ENCODE measurements around the gene ADGRA1.

Gene ADGRA1

GRCh38 chr10:133076274-133077038 lies 11.3 kb upstream of the ADGRA1 start:
- DNase-seq (ENCODE audit: low spot score) = no peak

DNA sequence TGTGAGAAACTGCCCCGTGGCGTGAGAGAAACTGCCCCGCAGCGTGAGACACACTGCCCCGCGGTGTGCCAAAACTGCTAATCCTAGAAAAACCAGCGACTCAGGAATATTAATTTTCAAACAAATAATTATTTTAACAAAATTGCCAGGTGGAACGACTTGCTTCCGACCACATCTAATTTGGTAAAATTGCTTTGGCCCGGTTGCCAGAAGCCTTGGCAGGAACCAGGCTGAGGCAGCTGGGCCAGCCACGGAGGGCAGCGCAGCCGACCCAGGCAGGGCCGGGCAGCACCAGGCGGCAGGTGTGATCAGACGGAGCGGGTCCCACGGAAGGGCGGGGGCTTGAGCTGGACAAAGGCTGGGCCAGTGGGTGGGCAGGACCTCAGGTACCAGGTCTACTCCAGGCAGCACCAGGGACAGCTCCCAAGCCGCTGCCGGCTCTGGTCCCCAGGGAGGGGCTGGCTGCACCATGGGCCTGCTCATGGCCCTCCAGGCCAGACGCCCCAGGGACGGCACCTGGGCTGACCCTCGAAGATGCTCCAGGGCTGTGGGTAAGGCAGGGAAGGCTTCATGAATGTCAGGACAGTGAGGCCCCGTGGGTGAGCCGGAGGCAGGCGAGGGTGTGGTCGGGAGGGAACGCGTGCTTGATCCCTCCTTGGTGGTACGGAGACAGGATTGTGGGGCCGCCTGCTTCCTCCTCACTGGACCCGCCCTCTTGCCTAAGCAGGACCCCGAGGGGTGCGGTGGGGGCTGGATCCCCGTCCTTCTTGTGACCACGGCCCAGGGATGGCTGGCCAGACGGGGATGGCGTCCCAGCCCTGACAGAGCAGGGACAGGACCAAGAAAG lies 7.7 kb upstream of the ADGRA1 start:
- no peak for DNase-seq (ENCODE audit: low spot score)

DNA sequence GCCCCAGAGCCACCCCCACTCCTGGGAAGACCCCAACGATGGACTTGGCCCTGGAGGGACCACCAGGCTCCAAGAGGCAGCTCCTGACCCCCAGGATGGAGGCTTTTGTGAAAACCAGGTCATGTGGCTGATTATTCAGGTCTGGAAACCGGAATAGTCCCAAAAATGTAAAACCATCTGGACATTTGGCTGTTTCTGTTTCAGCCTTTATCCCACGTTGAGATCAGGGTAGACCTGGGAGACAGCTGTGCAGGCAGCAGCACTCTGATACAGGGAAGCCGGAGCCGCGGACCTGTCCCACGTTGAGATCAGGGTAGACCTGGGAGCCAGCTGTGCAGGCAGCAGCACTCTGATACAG lies 7.1 kb upstream of the ADGRA1 start:
- DNase-seq (ENCODE audit: low spot score) = no peak

DNA sequence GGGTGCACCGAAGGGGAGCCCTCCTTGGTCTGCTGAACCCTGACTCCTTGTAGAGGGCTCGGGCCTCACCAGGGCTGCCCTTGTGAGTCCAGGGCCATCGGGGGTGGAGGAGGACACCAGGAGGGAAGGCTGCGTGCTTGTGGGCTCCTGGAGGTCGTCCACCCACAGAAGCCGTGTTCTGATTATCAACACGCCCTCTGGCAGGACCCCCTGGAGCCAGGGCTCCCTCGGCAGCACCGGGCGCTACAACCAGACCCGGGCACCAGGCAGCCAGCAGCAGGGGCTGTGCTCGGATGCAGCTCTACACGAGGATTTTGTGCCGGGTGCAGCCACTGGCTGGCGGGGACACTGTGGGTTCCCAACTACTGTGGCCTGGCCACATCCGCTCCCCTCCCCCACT lies 6.1 kb upstream of the ADGRA1 start:
- no peak for DNase-seq (ENCODE audit: low spot score)

DNA sequence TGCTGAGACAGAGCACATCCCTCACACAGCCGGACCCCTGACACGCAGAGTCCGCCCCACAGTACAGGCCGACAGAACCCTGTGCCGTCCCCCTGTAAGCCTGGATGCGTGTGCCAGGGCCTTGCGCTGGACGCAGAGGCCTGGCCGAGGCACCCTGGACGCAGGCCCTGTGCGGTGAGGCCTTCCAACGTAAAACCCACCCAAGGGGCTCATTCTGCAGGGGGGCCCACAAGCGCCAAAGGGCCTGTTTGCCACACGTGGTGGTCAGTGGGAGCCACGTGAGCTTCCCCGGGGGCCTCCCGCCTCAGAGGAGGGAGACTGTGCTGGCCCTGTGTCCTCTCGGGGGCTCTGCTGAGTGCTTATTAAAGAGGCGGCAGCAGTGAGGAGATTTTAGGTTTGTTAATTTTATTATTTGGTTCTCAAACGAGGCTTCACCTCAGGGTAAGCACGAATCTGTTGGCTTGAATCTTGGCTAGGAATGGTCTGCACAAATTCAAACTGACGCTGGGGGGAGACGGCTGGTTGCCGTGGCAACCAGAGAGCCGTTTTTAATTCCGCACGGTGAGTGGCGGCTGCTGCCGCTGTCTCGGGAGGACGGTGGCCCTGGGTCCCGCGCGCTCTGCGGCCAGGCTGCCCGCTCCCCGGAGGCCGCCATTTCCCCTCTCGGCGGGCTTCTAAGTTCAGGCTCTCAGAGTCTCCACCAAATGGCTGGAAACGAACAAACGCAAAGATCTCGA lies 4.9 kb upstream of the ADGRA1 start:
- no peak for DNase-seq (ENCODE audit: low spot score)

DNA sequence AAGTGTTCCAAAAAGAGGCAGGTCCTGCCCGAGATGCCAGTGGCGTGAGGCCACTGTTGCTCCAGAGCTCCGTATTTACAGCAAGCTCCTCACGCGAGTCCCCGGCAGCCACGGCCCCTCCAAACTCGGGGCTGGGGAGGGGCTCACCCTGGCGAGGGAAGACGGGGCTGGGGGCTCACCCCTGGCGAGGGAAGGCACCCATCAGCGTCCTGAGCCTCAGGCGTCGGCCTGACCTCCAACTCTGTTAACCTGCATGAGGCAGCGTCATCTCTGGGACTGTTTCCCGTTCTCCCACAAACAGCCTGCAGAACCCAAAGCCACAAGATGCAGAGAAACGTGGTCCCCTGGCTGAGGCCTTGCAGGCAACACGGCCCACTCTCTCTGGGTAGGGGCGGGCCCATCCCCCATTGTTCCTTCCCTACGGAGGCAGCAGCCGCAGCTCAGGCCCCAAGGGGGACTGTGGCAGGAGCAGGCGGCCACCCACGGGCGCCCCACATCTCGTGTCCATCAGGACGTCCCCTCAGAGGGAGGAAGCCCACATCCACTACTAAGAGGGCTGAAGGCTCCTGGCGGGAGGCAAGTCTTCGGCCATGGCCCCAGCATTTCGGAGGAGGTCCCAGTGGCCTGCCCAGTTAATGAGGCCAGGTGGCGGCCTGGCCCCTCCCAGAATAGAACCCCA lies 4.2 kb upstream of the ADGRA1 start:
- no peak for DNase-seq (ENCODE audit: low spot score)

GRCh38 chr10:133084491-133084890 lies 3.2 kb upstream of the ADGRA1 start:
- DNase-seq (ENCODE audit: low spot score) = no peak

GRCh38 chr10:133085251-133086125 lies 2.2 kb upstream of the ADGRA1 start:
- no peak for DNase-seq (ENCODE audit: low spot score)

DNA sequence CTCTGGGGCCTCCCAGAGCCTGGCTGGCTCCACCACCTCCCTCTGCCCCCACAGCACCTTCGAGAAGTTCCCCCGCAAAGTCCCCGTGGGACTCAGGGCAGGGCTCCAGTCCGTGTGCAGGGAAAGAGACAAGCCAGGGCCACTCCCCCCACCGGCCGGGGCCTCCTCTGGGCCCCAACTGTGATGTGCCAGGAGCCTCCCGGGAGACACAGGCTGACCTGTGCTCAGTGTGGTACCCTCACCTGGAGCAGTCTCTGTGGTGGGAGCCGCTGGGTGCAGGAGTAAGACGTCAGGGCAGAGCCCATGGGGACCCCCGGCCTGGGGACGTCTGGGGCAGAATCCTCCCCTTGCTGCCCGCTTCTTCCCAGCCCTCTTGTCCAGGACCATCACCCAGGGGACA lies 1.5 kb upstream of the ADGRA1 start:
- no peak for DNase-seq (ENCODE audit: low spot score)

DNA sequence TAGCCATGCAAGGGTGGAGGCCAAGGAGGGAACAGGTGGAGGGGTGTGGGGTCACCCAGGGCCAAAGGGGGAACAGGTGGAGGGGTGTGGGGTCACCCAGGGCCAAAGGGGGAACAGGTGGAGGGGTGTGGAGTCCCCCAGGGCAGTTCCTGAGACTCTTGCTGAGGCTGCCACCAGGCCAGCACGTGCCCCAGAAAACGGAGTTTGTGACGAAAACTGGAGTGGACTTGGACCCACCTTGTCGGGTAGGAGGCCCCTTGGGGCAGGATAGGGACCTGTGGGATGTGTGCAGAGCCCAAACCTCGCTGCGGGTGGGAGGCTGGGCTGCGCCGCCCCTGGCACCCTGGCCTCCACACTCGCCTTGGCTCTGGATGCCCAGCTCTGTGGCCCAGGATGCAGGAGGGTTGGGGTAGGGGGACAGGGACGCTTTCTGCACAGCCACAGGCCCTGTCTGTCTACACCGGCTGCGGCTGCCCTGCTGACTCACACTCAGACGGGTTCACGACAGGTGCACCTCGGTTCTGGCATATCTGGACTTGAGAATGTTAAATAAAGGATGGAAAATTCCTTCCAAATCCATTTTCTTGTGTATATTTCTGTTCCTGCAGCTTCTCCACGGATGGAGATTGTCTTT lies 562 bp upstream of the ADGRA1 start:
- DNase-seq (ENCODE audit: low spot score) = no peak

- no peak for DNase-seq (ENCODE audit: low spot score)
These were observed 643 bp downstream of the ADGRA1 start for GRCh38 chr10:133088179-133088955.

DNA sequence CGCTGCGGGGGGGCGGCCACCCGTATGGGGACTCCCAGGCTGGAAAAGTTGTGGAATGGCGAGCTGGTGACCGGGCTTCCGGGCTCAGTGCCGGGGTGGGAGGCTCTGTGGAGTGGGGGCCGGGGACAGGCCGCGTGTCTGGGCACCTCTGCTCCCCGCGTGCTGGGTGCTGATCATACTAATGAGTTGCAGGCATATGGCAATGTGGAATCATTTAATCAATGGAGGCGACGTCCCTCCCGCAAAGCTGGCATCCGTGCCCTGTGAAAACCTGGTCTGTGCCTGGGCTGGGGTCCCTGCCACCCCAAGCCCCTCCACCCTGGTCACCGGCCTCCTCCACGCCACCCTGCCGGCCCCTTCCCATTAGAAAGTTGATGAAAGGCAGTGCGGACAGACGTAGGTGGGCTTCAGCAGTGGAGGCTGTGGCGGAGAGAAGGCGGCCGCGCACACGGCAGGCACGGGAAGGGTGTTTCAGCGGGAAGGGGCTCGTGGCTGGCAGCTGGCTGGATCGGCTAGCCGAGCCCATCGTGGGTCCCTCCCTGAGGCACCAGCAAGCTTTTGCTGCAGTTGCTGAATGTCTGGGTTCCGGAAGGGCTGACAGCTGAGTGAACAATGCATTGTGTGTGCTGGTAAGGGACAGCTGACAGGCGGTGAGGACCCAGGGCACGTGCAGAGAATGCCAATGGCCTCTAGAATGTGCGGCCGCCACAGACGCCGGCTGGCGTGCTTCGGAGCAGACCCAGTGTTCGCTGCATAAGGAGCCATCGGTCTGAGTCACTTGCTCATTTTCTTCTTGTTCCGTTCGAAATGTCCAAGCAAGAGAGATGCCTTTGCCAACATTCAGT lies 1.5 kb downstream of the ADGRA1 start:
- DNase-seq (ENCODE audit: low spot score) = no peak

DNA sequence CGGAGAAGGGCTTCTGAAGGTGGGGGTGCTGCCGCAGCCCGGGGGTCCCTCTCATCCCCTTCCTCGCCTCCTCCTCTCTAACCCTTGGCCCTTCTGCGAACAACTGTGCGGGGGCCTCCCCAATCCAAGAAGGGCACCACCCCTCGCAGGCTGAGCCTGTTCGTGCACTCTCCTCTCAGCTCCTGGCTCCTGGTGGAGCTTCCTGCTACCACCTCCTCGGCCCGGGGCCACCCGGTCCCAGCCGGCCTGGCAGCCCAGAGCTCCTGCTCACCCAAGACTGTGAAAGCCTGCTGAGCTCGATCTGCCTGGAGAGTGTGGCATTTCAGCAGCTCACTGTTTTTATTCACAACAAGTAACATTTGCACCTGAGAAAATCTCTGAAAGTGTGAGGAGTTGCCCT lies 2.4 kb downstream of the ADGRA1 start:
- DNase-seq (ENCODE audit: low spot score) = no peak

DNA sequence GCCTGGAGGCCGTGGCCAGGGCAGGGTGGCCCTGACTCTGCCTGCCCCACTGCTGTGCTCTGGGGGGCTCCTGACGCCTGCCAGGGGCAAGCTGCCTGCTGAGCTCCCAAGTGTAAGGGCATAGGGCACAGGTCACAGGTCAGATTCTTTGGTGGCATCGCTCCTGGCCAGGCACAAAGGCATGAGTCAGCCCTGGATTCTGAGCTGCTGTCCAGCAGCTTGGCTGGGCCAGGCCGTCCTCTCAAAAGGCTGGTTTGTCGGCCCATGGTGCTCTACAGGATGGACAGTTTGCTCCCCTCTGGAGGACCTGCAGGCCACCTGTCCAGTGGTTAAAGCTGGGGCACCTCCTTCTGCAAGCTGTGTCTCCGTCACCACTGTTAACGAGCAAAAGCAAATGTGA lies 2.9 kb downstream of the ADGRA1 start:
- DNase-seq (ENCODE audit: low spot score) = no peak

DNA sequence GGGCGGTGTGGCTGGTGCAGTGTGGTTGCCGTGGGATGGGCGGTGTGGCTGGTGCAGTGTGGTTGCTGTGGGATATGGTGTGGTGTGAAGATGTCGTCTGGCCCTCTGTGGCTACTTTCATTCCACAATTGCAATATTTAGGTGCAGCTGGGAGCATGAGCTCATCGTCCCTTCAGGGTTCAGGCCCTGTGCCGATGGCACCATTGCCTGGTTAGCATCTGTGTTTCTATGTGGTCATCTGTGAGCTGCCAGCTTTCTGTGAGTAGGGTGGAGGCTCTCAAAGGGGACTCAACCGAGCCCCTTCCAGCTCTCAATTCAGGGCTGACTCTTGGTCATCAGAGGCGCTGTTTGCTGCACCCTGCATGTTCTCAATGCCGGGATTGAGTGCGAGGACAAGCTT lies 3.6 kb downstream of the ADGRA1 start:
- no peak for DNase-seq (ENCODE audit: low spot score)

DNA sequence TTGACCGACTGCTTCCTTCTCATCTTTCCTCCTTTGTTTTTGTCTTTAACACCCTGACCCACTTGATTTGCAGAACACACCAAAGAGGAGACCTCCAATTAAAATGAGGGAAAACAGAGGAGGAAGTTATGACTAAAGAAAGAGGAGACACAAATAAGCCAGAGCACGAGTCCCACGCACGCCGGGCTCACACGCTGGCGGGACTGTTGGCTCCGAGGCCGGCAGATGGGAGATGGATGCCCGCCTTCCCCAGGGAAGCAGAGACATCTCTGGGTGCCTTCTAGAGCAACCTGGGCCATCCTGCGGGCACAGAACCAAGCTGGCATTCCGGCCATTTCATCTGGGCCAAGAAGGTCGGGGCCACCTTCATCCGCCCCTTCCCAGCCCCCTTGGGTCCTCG lies 5.6 kb downstream of the ADGRA1 start:
- DNase-seq (ENCODE audit: low spot score) = no peak

- no peak for DNase-seq (ENCODE audit: low spot score)
These were observed 6.6 kb downstream of the ADGRA1 start for GRCh38 chr10:133094286-133094685.

- no peak for DNase-seq (ENCODE audit: low spot score)
These were observed 7.1 kb downstream of the ADGRA1 start for GRCh38 chr10:133094866-133095265.

GRCh38 chr10:133095586-133095985 lies 7.9 kb downstream of the ADGRA1 start:
- no peak for DNase-seq (ENCODE audit: low spot score)

Data from SW480 (cell line).